Measurements from ENCODE around the gene PTER.

PTER gene

DNA sequence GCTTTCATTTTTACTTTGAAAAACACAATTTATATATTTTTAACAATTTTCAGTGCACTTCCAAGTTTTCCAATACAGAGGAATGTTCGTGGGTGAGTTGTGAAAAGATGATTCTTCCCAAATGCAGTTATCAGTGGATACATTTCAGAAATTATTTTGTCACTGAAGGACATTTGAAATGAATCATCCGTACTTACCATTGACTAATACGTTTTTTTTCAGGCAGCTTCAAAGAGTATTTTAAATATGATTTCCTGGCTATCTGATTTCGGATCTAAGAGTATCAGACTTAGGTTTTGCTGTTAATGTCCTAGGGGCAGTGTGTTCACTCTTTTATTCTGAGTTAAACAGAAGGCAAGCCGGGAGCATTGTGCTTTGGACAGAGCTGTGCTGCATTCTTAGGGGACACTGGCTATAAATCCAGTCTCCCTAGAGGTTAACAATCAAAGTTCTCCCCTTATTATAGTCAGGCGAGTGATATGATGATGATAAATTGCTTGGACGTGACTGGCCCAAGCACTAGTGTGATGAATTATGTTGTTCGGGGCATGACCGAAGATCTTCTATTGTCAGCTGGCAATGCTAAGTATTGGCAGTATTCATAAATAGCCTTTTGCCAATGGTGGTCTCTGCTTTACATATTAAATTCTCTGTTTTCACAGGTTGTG, 4.5 kb downstream of the PTER start:
- DNase-seq (ENCODE audit: low read depth): peak; percentile 26
- TF ChIP-seq CTCF (conservative IDR thresholded peaks at IDR 0.05; ENCODE audit: low read length): no peak
- no peak overlapping the region for H3K4me3 ChIP-seq (ENCODE audit: low read length)

DNA sequence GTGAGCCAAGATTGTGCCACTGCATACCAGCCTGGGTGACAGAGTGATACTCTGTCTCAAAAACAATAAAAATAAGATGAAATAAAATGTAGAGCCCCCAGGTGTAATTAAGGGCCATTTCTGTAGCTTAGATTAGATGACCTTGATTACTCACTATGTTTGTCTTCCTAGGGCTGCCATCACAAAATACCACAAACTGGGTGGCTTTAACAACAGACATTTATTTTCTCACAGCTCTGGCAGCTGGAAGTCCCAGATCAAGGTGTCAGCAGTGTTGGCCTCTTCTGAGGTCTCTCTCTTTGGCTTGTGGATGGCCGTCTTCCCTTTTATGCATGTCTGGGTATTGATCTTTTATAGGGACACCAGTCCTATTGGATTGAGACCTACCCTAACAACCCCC, 6.1 kb downstream of the PTER start:
- no peak for DNase-seq (ENCODE audit: low read depth)
- TF ChIP-seq CTCF (conservative IDR thresholded peaks at IDR 0.05; ENCODE audit: low read length): no peak
- no peak overlapping the region for H3K4me3 ChIP-seq (ENCODE audit: low read length)

DNA sequence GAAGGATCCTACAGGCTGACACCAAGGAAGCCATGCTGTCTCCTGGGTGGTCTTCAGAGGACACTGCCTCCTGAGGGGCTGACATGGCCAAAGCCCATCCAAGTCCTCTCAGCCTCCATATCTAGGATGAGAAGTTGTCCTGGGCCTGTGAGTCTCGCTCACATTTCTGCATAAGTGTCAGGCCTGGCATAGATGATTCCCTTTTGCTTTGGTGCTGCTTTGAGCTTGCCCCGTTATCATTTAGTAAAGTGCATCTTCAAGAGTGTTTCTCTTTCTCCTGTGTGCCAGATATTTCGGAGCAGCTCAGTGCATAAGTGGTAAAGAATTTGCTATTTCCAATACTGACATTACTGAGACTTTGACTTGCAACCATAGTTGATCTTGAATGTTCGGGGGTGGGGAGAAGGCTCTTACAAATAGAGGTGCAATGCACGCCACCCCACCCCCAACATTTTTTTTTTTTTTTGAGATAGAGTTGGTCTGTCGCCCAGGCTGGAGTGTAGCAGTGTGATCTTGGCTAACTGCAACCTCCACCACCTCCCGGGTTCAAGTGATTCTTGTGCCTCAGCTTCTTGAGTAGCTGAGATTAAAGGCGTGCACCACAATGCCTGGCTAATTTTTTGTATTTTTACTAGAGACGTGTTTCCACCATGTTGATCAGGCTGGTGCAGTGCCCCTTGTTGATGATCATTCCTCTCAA, 9.1 kb downstream of the PTER start:
- H3K4me3 ChIP-seq (ENCODE audit: low read length): no peak overlapping the region
- DNase-seq (ENCODE audit: low read depth): no peak
- no peak for TF ChIP-seq CTCF (conservative IDR thresholded peaks at IDR 0.05; ENCODE audit: low read length)

- DNase-seq (ENCODE audit: low read depth): no peak
- no peak for TF ChIP-seq CTCF (conservative IDR thresholded peaks at IDR 0.05; ENCODE audit: low read length)
- no peak overlapping the region for H3K4me3 ChIP-seq (ENCODE audit: low read length)
Observed at GRCh38 chr10:16449454-16449853, 12.6 kb downstream of the PTER start.

- H3K4me3 ChIP-seq (ENCODE audit: low read length): no peak overlapping the region
- no peak for TF ChIP-seq CTCF (conservative IDR thresholded peaks at IDR 0.05; ENCODE audit: low read length)
- DNase-seq (ENCODE audit: low read depth): no peak
Observed at GRCh38 chr10:16458166-16458955, 21.6 kb downstream of the PTER start.

- no peak overlapping the region for H3K4me3 ChIP-seq (ENCODE audit: low read length)
- TF ChIP-seq CTCF (conservative IDR thresholded peaks at IDR 0.05; ENCODE audit: low read length): no peak
- DNase-seq (ENCODE audit: low read depth): no peak
Observed at GRCh38 chr10:16459423-16459939, 22.7 kb downstream of the PTER start.

Measured in AG10803 (cell line).